ENCODE results near the gene ANXA11.
"Not testable (repeated sequence)": the region's sequence is repeated elsewhere in the genome, so short reads cannot be mapped to it uniquely, and the experiment has no call there.

The ANXA11 gene

DNA sequence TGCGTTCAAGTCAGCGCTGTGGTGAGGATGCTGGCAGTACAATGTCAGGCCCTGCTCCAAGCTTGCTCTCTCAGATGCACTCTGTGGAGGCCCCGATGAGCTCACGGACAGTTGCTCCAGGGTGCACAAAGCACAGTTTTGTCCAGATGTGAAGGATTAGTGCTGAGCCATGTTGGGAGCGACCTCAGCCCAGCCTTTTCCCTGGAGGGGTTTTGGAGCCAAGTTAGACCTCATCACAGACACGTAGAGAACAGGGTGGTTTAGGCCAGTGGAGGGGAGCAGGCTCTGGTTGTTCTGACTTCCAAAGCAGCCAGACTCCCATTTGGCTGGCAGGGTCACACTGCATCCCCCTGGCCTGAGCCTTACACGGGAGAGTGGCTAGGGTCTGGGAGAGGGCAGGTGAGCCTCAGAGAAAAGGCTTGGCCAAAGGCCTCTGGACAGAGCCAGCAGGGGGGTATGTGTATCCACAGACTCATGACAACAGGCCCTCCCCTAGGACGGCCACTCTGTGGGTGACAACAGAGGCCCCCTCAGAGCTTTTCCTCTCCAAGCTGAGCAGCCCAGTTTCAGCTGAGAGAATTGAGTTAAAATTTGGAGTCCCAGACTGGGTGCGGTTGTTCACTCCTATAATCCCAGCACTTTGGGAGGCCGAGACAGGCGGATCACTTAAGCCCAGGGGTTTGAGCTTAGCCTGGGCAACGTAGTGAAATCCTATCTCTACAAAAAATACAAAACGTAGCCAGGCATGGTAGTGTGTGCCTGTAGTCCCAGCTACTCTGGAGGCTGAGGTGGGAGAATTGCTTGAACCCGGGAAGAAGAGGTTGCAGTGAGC is 68.1 kb downstream of the ANXA11 start:
- Histone ChIP-seq H3K27ac (ENCODE audit: low read length) (no peak overlapping the region), H3K4me3 (ENCODE audit: low read length) (no peak overlapping the region), H3K9ac (ENCODE audit: low read depth, low read length) (no peak overlapping the region)

DNA sequence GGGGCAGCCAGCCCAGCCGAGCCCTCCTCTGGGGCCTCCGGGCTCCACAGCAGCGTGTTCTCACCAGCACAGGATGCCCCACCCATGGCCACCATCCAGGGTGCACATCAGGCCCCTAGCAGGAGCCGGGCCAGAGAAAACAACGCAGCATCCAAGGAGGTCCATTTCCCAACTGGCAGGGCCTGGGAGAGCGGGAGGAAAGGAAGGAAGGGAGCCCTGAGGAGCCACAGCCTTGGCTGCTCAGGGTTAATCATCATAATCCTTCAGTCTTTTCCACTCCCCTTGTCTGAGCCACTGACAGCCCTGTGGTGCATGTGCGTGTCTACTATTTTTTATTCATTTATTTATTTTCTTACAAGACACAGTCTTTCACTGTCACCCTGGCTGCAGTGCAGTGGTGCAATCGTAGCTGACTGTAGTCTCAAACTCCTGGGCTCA is 69.2 kb downstream of the ANXA11 start:
- H3K9me3 ChIP-seq (ENCODE audit: insufficient read depth, low read depth, low read length) = no peaks in the 10 kb centered on the region
- no peaks in the 10 kb centered on the region for H3K36me3 ChIP-seq (ENCODE audit: insufficient read depth, low read depth, low read length)
- H3K27ac ChIP-seq (ENCODE audit: low read length) = no peak overlapping the region
- no peak overlapping the region for H3K4me3 ChIP-seq (ENCODE audit: low read length)
- H3K27me3 ChIP-seq (ENCODE audit: insufficient read depth, low read length) = peaks cover 32% of the 10 kb centered on the region
- no peak overlapping the region for H3K9ac ChIP-seq (ENCODE audit: low read depth, low read length)
- H3K4me1 ChIP-seq (ENCODE audit: insufficient read depth, low read length) = peaks cover 12% of the 10 kb centered on the region

More for the DNA sequence above, 68.1 kb downstream of the ANXA11 start:
- H3K4me1 ChIP-seq (ENCODE audit: insufficient read depth, low read length) = peaks cover 4% of the 10 kb centered on the region; the same call in 1 of the 2 replicates
- H3K9me3 ChIP-seq (ENCODE audit: insufficient read depth, low read depth, low read length) = no peaks in the 10 kb centered on the region
- H3K36me3 ChIP-seq (ENCODE audit: insufficient read depth, low read depth, low read length) = no peaks in the 10 kb centered on the region
- peaks cover 21% of the 10 kb centered on the region for H3K27me3 ChIP-seq (ENCODE audit: insufficient read depth, low read length)

DNA sequence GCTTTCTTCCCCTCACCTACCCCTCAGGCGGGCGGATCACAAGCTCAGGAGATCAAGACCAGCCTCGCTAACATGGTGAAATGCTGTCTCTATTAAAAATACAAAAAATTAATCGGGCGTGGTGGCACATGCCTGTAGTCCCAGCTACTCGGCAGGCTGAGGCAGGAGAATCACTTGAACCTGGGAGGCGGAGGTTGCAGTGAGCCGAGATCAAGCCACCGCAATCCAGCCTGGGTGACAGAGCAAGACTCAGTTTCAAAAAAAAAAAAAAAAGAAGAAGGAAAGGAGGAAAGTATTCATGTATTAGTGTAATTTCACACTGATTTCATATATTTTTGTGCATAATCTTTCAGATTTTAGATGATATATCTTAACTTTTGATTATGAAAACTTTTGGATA is 71.7 kb downstream of the ANXA11 start:
- H3K9me3 ChIP-seq (ENCODE audit: insufficient read depth, low read depth, low read length); H3K36me3 ChIP-seq (ENCODE audit: insufficient read depth, low read depth, low read length); H3K27ac ChIP-seq (ENCODE audit: low read length); H3K9ac ChIP-seq (ENCODE audit: low read depth, low read length); H3K4me3 ChIP-seq (ENCODE audit: low read length): not testable (repeated sequence)
- H3K4me1 ChIP-seq (ENCODE audit: insufficient read depth, low read length) = peaks cover 12% of the 10 kb centered on the region
- H3K27me3 ChIP-seq (ENCODE audit: insufficient read depth, low read length) = peaks cover 34% of the 10 kb centered on the region

- peak overlapping the region; percentile 64; the same call in 1 of the 2 replicates for H3K9ac ChIP-seq (ENCODE audit: low read depth, low read length)
- H3K27me3 ChIP-seq (ENCODE audit: insufficient read depth, low read length) = peaks cover 34% of the 10 kb centered on the region
- no peak overlapping the region for H3K27ac ChIP-seq (ENCODE audit: low read length)
- H3K4me3 ChIP-seq (ENCODE audit: low read length) = peak overlapping the region; percentile 80
- peaks cover 12% of the 10 kb centered on the region for H3K4me1 ChIP-seq (ENCODE audit: insufficient read depth, low read length)
- H3K9me3 ChIP-seq (ENCODE audit: insufficient read depth, low read depth, low read length) = no peaks in the 10 kb centered on the region
- H3K36me3 ChIP-seq (ENCODE audit: insufficient read depth, low read depth, low read length) = no peaks in the 10 kb centered on the region
These were observed 72.1 kb downstream of the ANXA11 start for GRCh38 chr10:80133206-80133605.

GRCh38 chr10:80132299-80133139 is 72.8 kb downstream of the ANXA11 start, which contains the start of gene PLAC9:
TSS of gene PLAC9 (plus strand) at chr10:80132730. CDS start at chr10:80132763, 33 bp downstream.
- Histone ChIP-seq H3K4me3 (ENCODE audit: low read length) (peak within 1 kb of the TSS; percentile 80), H3K9me3 (ENCODE audit: insufficient read depth, low read depth, low read length) (no peaks in the 10 kb centered on the region), H3K9ac (ENCODE audit: low read depth, low read length) (peak within 1 kb of the TSS; percentile 64; the same call in 1 of the 2 replicates), H3K27me3 (ENCODE audit: insufficient read depth, low read length) (peaks cover 34% of the 10 kb centered on the region), H3K4me1 (ENCODE audit: insufficient read depth, low read length) (peaks cover 12% of the 10 kb centered on the region), H3K36me3 (ENCODE audit: insufficient read depth, low read depth, low read length) (no peaks in the 10 kb centered on the region), H3K27ac (ENCODE audit: low read length) (no peak within 1 kb of the TSS)

GRCh38 chr10:80131499-80131901 is 73.8 kb downstream of the ANXA11 start:
- no peak overlapping the region for H3K9ac ChIP-seq (ENCODE audit: low read depth, low read length)
- peak overlapping the region; percentile 80 for H3K4me3 ChIP-seq (ENCODE audit: low read length)
- H3K9me3 ChIP-seq (ENCODE audit: insufficient read depth, low read depth, low read length) = no peaks in the 10 kb centered on the region
- no peak overlapping the region for H3K27ac ChIP-seq (ENCODE audit: low read length)
- peaks cover 12% of the 10 kb centered on the region for H3K4me1 ChIP-seq (ENCODE audit: insufficient read depth, low read length)
- peaks cover 34% of the 10 kb centered on the region for H3K27me3 ChIP-seq (ENCODE audit: insufficient read depth, low read length)
- H3K36me3 ChIP-seq (ENCODE audit: insufficient read depth, low read depth, low read length) = no peaks in the 10 kb centered on the region

DNA sequence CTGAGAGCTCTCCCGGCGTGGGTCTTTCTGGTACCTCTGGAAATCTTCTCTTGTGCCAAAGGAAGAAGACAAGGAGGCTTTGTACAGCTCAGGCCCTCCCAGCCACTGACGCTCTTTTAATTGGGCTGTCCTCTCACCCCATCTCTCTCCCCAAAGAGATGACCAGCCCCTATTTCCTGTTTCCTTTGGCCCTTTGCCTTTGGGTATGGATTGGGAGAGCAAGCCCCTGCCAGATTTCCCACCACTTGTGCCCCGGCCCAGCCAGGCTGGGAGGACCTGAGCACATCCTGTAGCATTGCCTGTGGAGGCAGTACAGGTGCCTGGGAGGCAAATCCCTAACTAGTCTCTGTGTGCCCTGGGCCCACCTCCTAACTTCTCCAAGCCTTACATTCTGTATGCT is 78.5 kb downstream of the ANXA11 start:
- H3K4me3 ChIP-seq (ENCODE audit: low read length) = no peak overlapping the region

DNA sequence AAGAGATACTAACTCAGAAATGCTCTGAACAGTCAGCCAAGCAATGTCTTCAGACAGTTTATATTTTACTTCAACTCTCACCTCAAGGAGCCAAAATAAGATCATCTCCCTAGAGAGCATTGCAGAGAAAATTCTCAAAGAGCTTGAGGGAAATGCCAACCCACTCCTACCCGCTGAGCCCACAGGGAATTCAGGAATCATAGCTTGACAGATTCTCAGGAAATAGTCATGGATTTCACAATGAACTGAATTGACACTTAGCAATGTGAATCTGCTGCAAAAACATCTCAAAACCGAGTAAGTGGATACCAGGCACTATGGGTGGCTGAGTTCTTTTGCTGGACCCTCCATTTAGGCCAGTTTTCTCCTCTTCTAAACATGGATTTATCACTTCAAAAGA is 82.6 kb downstream of the ANXA11 start:
- no peak overlapping the region for H3K9ac ChIP-seq (ENCODE audit: low read depth, low read length)

More for the DNA sequence above, 78.5 kb downstream of the ANXA11 start:
- Histone ChIP-seq H3K36me3 (ENCODE audit: insufficient read depth, low read depth, low read length) (no peaks in the 10 kb centered on the region), H3K27me3 (ENCODE audit: insufficient read depth, low read length) (peaks cover 9% of the 10 kb centered on the region), H3K9me3 (ENCODE audit: insufficient read depth, low read depth, low read length) (no peaks in the 10 kb centered on the region), H3K9ac (ENCODE audit: low read depth, low read length) (no peak overlapping the region), H3K4me1 (ENCODE audit: insufficient read depth, low read length) (peaks cover 5% of the 10 kb centered on the region), H3K27ac (ENCODE audit: low read length) (no peak overlapping the region)

GRCh38 chr10:80122110-80122710 is 83.1 kb downstream of the ANXA11 start:
- no peaks in the 10 kb centered on the region for H3K9me3 ChIP-seq (ENCODE audit: insufficient read depth, low read depth, low read length)
- no peaks in the 10 kb centered on the region for H3K4me1 ChIP-seq (ENCODE audit: insufficient read depth, low read length)
- no peak overlapping the region for H3K9ac ChIP-seq (ENCODE audit: low read depth, low read length)
- no peaks in the 10 kb centered on the region for H3K36me3 ChIP-seq (ENCODE audit: insufficient read depth, low read depth, low read length)
- no peaks in the 10 kb centered on the region for H3K27me3 ChIP-seq (ENCODE audit: insufficient read depth, low read length)
- no peak overlapping the region for H3K27ac ChIP-seq (ENCODE audit: low read length)
- no peak overlapping the region for H3K4me3 ChIP-seq (ENCODE audit: low read length)

More for the DNA sequence above, 82.6 kb downstream of the ANXA11 start:
- Histone ChIP-seq H3K36me3 (ENCODE audit: insufficient read depth, low read depth, low read length) (no peaks in the 10 kb centered on the region), H3K27me3 (ENCODE audit: insufficient read depth, low read length) (no peaks in the 10 kb centered on the region), H3K4me3 (ENCODE audit: low read length) (no peak overlapping the region), H3K27ac (ENCODE audit: low read length) (no peak overlapping the region), H3K9me3 (ENCODE audit: insufficient read depth, low read depth, low read length) (no peaks in the 10 kb centered on the region), H3K4me1 (ENCODE audit: insufficient read depth, low read length) (no peaks in the 10 kb centered on the region)

GRCh38 chr10:80118669-80119068 is 86.7 kb downstream of the ANXA11 start:
- H3K27ac ChIP-seq (ENCODE audit: low read length) = no peak overlapping the region
- H3K36me3 ChIP-seq (ENCODE audit: insufficient read depth, low read depth, low read length) = no peaks in the 10 kb centered on the region
- no peaks in the 10 kb centered on the region for H3K9me3 ChIP-seq (ENCODE audit: insufficient read depth, low read depth, low read length)
- H3K4me1 ChIP-seq (ENCODE audit: insufficient read depth, low read length) = no peaks in the 10 kb centered on the region
- no peak overlapping the region for H3K4me3 ChIP-seq (ENCODE audit: low read length)
- H3K27me3 ChIP-seq (ENCODE audit: insufficient read depth, low read length) = no peaks in the 10 kb centered on the region
- no peak overlapping the region for H3K9ac ChIP-seq (ENCODE audit: low read depth, low read length)

- H3K4me1 ChIP-seq (ENCODE audit: insufficient read depth, low read length) = peaks cover 9% of the 10 kb centered on the region
- peaks cover 23% of the 10 kb centered on the region for H3K9me3 ChIP-seq (ENCODE audit: insufficient read depth, low read depth, low read length)
- no peak overlapping the region for H3K27ac ChIP-seq (ENCODE audit: low read length)
- H3K4me3 ChIP-seq (ENCODE audit: low read length) = no peak overlapping the region
- H3K36me3 ChIP-seq (ENCODE audit: insufficient read depth, low read depth, low read length) = 0 out of 2 replicates have a peak, but pooled peaks cover 4% of the 10 kb centered on the region
- no peaks in the 10 kb centered on the region for H3K27me3 ChIP-seq (ENCODE audit: insufficient read depth, low read length)
- no peak overlapping the region for H3K9ac ChIP-seq (ENCODE audit: low read depth, low read length)
These were observed 94.4 kb downstream of the ANXA11 start for GRCh38 chr10:80110986-80111385.

Measured in iPS-20b (cell line).